ENCODE data around the gene DPH6.
A peak's percentile ranks its signal among the peaks of the same experiment; 100 is the strongest.

Gene DPH6

GRCh38 chr15:35540885-35541284 is 5.1 kb downstream of the DPH6 start:
- DNase-seq (ENCODE audit: low spot score): no peak

GRCh38 chr15:35540021-35540420 is 5.9 kb downstream of the DPH6 start:
- DNase-seq (ENCODE audit: low spot score): no peak

GRCh38 chr15:35535365-35535916 is 10.5 kb downstream of the DPH6 start:
- DNase-seq (ENCODE audit: low spot score): no peak

DNA sequence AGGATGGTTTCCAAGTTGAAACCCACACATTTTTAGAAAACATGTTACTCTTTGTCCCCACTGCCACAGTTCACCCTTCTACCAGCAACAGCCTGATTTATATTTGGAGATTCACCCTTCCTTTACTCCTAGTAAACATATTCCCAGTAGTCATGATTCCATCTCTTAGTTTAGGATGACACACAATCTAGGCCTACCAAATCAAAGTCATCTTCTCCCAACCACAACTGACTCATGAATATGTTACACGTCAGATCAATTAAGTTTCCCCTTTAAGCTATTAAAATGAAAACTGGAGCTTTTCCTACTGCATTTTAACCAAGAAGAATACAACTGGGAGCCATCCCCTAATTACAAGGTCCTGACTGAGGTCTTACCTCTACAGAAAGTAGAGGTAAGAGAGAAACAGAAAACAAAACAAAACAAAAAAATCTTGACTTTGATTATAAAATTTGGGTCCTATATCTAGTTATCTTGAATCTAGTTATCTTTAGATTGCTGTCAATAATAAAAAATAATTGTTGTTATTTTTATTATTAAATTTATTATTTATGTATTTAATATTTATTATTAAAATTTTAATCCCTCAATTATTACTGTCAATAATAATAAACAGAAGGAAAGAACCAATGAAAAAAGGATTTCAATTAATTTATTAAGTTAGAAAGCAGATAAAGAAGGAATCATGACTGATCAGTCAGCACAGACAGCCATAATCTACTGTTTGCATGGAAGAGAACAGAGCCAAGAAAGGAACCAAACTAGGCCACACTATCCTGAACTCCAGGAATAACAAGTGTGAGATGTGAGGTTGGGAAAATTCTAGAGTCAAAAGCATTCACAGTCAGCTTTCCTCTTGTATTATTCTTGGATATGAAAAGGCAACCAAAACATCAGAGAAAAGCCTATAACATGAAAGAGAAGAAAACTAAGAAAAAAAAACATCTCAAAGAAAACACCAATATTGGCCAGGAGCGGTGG is 12.5 kb downstream of the DPH6 start:
- no peak for DNase-seq (ENCODE audit: low spot score)

GRCh38 chr15:35530698-35531097 is 15.3 kb downstream of the DPH6 start:
- no peak for DNase-seq (ENCODE audit: low spot score)

DNA sequence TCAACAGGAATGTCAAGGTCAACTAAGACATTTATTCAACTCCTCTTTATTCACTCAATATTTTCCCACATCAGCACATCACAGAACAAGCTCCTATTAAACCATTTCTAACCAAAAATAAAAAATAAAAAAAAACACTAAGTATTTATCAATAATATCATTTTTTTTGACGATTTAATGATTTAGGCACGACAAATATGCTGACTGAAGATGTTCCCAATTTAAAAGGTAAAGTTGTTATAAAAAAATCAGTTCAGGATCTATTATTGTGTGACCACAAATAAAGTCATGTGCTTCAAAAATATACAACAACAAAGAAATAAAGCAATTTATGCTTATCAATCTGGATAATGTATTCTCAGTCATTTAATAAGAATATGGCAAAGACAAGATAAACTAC is 16.2 kb downstream of the DPH6 start:
- DNase-seq (ENCODE audit: low spot score): no peak

DNA sequence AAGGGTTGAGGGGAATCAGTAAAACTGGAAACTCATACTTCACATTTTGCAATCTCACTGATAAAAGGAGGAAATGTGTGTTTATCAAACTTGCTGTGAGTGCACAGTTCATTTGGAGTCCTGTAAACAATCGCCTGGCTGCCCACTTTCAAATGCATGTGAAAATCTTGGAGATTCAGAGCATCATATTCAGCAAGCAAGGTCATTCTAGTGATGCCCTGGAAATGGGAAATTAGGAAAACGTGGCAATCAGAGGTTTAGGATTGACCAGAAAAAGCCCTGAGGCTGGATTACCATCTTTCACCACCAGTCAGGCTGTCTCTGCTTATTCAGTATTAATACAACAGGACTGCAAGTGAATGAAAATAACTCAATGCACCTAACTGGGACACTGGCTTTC is 23.9 kb downstream of the DPH6 start:
- no peak for DNase-seq (ENCODE audit: low spot score)

DNA sequence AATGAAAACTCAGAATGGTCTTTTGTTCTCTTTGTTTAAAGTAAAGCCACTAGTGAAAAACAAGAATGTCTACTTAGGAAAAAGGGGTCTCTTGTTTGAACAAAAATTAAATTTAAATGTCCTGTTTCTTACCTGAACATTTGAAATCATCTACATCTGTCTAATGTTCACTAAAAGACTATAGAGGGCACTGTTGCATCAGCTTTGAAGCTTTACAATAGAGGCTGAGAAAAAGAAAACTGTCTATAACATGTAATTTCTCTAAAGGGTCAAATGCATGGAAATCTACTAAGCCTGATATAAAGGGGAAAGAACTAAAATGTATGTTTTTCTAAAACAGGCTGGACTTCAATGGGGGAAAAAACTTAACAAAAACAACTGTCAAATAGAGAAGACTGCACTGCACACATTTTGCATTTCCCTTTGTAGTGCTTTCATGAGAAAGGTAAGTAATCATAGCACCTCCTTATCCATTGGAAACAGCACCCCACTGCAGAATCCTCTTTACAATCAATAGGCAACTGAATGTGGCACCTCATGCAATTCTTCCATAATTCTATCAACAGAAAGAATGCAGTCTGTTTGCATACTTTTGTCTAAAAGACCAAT is 26.3 kb downstream of the DPH6 start:
- peak; percentile 70 for DNase-seq (ENCODE audit: low spot score)

- DNase-seq (ENCODE audit: low spot score): no peak
Measured at GRCh38 chr15:35519052-35519451, 26.9 kb downstream of the DPH6 start.

GRCh38 chr15:35514759-35515158 is 31.2 kb downstream of the DPH6 start:
- DNase-seq (ENCODE audit: low spot score): no peak

DNA sequence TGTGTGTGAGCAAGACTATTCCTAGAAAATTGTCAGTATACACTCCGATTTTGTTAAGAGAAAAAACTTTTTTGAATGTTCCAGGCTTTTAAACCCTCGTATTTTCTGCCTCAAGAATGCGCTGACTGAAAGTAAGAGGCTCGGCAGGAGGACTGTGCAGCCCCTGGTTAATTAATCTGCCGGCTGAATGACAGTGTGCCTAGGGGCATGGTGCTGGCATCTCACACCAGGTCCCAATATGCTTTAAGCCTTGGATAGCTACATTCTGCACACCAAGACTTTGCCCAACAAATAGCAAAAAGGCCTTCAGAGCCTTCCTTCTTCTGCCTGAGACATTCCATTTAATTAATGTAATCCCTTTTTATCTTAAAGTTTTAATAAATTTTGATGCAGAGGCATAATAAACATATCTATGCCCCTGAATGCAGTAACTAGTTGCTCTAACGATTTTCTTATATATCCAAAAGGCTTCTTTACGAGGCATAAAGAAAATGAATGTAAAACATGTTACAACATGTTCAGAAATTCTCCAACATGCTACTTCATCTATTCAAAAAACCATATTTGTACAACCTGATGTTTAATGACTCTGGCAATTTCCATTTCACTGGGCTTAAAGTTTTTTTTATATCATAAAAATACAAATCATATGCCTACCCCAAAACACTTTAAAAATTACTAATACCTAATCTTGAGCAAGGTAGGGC is 37.9 kb downstream of the DPH6 start:
- no peak for DNase-seq (ENCODE audit: low spot score)

- DNase-seq (ENCODE audit: low spot score): no peak
Measured at GRCh38 chr15:35506272-35506870, 39.6 kb downstream of the DPH6 start.

DNA sequence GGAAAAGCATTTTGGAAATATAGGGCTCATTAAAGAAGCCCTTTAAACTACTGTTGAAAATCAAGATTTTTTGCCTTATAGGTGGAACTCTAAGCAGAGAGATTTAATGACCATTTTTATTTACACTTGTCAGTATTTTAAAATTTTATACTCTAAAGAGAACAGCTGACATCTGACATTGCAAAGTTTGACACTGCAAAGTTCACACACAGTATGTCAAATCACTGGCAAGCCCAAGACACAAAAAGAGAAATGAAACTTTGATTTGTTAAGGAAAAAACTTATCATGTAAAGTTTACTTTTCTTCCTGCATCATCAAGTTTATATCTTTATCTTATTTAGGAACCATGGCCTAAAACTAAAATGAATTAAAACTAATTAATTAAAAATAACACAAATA is 40.2 kb downstream of the DPH6 start:
- no peak for DNase-seq (ENCODE audit: low spot score)

DNA sequence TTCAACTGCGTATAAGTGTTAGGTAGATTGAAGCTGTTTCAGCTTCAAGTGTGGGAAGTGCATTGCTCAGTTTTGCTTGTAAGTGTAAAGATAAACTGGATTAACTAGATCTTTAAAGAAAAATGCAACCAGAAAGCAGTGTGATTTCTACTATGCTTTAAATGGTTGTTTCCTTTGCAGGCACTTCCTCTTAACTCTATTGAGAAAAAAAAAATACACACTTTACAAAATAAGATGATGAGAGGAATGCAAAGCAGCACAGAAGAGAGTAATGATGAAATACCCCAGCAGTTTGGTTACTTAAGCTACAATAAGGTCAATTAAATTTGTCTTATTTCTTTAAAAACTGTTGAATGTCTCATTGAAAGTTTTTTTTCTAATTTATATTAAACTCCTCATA is 40.8 kb downstream of the DPH6 start:
- DNase-seq (ENCODE audit: low spot score): no peak

DNA sequence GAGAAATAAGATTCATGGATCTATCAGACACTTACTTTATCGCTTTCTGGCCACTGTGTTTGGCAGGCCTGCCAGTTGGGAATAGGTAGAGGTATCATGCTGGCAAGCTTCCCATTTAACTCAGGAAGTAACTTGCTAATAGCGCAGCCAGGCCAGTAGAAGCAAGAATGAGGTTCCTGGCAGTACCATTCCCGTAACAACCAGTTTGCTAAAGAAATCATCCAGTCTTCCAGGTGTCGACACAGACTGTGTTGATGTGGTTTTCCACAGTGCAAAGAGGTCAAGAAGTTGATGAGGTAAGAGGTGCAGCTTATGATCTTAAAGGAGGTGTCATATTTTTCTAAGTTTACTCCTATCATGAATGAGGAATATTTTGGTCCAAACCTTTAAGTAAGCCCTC is 46.2 kb downstream of the DPH6 start:
- no peak for DNase-seq (ENCODE audit: low spot score)

GRCh38 chr15:35496585-35496984 is 49.4 kb downstream of the DPH6 start:
- DNase-seq (ENCODE audit: low spot score): no peak

DNA sequence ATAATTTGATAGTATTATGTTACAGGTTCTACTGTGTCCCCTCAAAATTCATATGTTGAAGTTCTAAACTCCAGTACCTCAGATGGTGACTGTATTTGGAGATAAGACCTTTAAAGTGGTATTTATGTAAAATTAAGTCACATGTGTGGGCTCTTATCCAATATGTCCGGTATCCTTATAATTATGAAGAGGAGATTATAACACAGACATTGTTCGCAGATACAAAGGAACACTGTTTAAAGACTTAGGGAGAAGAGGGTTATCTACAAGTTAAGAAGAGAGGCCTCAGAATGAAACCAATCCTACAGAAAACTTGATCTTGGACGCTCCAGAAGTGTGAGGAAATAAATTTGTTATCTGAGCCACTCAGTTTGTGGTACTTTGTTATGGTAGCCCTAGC is 50.9 kb downstream of the DPH6 start:
- DNase-seq (ENCODE audit: low spot score): peak; percentile 34

GRCh38 chr15:35491999-35492398 is 54.0 kb downstream of the DPH6 start:
- no peak for DNase-seq (ENCODE audit: low spot score)

- no peak for DNase-seq (ENCODE audit: low spot score)
Measured at GRCh38 chr15:35491173-35491572, 54.8 kb downstream of the DPH6 start.

- DNase-seq (ENCODE audit: low spot score): no peak
Measured at GRCh38 chr15:35490511-35490910, 55.5 kb downstream of the DPH6 start.

- no peak for DNase-seq (ENCODE audit: low spot score)
Measured at GRCh38 chr15:35487417-35487816, 58.5 kb downstream of the DPH6 start.

GRCh38 chr15:35486296-35486695 is 59.7 kb downstream of the DPH6 start:
- no peak for DNase-seq (ENCODE audit: low spot score)
